Activated CD8-positive, alpha-beta T cell treated with anti-CD3 and anti-CD28 coated beads for 36 hours (primary cell): ENCODE data around the gene ARHGAP12. TPM values are rescaled to one million over a fixed set of nuclear protein-coding genes. Genes with fewer than 3 reads are reported as not detected.
A peak's percentile ranks its signal among the peaks of the same experiment; 100 is the strongest.
"Not testable (repeated sequence)": the region's sequence is repeated elsewhere in the genome, so short reads cannot be mapped to it uniquely, and the experiment has no call there.

Experiments used
- ATAC-seq: fragments of 200-7000 bp; cut with Tn5 transposase; one replicate; pipeline ENCODE4 v1.10.0; 2021; ENCODE audit warnings: mild to moderate bottlenecking, moderate library complexity
- CTCF ChIA-PET: fragments of 350-600 bp; sonication (Branson Sonifier 250); formaldehyde crosslinking; loops from one replicate; lab custom pipeline; 2021; ENCODE audit warnings: antibody characterized with exemption; lab: Charles Lee
- POLR2A ChIA-PET: fragments of 350-600 bp; sonication (Branson Sonifier 250); formaldehyde crosslinking; loops from one replicate; lab custom pipeline; 2021; ENCODE audit warnings: antibody characterized with exemption; lab: Charles Lee
- DNase-seq: peaks from one replicate; pipeline ENCODE4 v3.0.0-alpha.2; 2020
- H3K27ac Mint-ChIP-seq: one replicate; pipeline ENCODE4 v1.8.0; 2021; ENCODE audit warnings: mild to moderate bottlenecking, mixed read lengths
- H3K27me3 Mint-ChIP-seq: one replicate; pipeline ENCODE4 v1.8.0; 2021; ENCODE audit warnings: mixed read lengths
- H3K36me3 Mint-ChIP-seq: one replicate; pipeline ENCODE4 v1.8.0; 2021; ENCODE audit warnings: low read depth, mixed read lengths
- H3K4me1 Mint-ChIP-seq: one replicate; pipeline ENCODE4 v1.8.0; 2021; ENCODE audit warnings: low read depth, mixed read lengths
- H3K4me3 Mint-ChIP-seq: one replicate; pipeline ENCODE4 v1.8.0; 2021; ENCODE audit warnings: mild to moderate bottlenecking, moderate library complexity, mixed read lengths
- H3K9me3 Mint-ChIP-seq: one replicate; pipeline ENCODE4 v1.8.0; 2021; ENCODE audit warnings: mixed read lengths
- intact Hi-C: fragments of 100-400 bp; cut with micrococcal nuclease; formaldehyde crosslinking; loops from one replicate; pipeline ENCODE4 v1.10.0; 2022
- total RNA-seq, 2 experiments: library from RNA; stranded (reverse); gene quantifications; one replicate each; pipeline ENCODE4 v1.2.3, GENCODE V29; 2021
- TF ChIP-seq, protein P1 (sequence below): fragments of 200-600 bp; IDR thresholded peaks from one replicate; pipeline ENCODE4 v1.8.0; 2022; ENCODE audit warnings: antibody characterized with exemption, mild to moderate bottlenecking

ARHGAP12 gene
- total RNA-seq, 2 experiments from 2014 or later, result 4.0 to 4.3 TPM

DNA sequence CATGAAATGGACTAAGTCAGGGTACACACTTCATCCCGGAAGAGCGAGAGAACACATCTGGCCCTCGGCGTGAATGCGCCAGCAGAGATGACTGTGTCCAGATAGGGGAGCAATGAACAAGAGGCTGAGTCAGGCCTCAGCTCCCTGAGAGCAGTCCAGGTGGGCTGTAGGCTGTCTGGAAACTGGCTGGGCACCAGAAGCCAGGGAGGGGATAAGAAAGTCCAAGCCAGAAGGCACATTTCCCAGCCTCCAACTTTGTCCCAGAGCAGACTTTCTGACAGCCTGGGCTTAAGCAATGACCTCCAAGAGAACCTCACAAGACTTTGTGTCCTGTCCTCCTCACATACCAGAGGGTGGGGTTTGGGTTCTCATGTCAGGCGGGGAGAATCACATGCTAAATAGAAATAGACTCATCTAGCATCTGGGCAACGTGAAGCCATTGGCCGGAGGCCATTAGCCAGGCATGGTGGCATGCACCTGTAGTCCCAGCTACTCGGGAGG is 157.2 kb downstream of the ARHGAP12 start:
- TF ChIP-seq, protein P1, sequence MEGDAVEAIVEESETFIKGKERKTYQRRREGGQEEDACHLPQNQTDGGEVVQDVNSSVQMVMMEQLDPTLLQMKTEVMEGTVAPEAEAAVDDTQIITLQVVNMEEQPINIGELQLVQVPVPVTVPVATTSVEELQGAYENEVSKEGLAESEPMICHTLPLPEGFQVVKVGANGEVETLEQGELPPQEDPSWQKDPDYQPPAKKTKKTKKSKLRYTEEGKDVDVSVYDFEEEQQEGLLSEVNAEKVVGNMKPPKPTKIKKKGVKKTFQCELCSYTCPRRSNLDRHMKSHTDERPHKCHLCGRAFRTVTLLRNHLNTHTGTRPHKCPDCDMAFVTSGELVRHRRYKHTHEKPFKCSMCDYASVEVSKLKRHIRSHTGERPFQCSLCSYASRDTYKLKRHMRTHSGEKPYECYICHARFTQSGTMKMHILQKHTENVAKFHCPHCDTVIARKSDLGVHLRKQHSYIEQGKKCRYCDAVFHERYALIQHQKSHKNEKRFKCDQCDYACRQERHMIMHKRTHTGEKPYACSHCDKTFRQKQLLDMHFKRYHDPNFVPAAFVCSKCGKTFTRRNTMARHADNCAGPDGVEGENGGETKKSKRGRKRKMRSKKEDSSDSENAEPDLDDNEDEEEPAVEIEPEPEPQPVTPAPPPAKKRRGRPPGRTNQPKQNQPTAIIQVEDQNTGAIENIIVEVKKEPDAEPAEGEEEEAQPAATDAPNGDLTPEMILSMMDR, result no peak
- Mint-ChIP-seq H3K4me3 (no peak overlapping the region), H3K9me3 (no peaks in the 10 kb centered on the region), H3K36me3 (no peaks in the 10 kb centered on the region), H3K4me1 (peaks cover 5% of the 10 kb centered on the region), H3K27ac (no peak overlapping the region), H3K27me3 (no peaks in the 10 kb centered on the region)
- intact Hi-C loops, result no loop called here
- ATAC-seq, result no peak
- CTCF ChIA-PET, result interaction anchor here (0.7 to 1.0 kb wide), 2 partner anchors 21 to 168 kb away, joined by 3 read pairs; no protein-coding TSS in a partner anchor
- no peak for DNase-seq
- POLR2A ChIA-PET, result no interaction called here

DNA sequence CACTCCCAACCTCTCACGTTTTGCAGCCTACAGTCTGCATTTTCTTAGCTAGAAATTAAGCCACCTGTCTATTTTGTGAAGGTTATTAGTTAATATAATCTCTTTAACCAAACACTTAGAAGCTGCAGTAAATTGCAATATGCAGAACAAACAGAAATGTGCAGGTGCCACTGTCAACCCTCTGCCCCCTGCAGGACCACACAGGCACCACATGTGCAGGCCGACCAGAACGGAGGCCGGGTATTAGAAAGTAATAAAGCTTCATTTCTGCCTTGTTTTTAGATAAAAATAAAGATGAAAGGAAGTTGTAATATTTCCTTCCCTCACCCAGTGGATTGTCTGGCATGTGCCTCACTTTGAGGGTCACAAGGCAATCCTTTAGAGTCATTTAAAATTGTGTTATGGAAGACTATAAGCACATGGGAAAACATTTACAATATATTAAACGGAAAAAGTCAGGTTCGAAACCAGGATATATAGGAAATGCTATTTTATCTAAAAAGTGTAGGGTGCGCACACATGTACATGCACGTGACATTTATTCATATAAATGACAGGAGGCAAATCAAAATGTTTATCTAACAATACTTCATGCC is 158.2 kb downstream of the ARHGAP12 start:
- CTCF ChIA-PET, result interaction anchor here (0.6 to 2.5 kb wide), 28 partner anchors 8 to 1089 kb away, joined by 3 to 13 read pairs (median 3); partner anchors contain the start of gene ZNF438
- peak; percentile 73 for DNase-seq
- intact Hi-C loops, result no loop called here
- Mint-ChIP-seq H3K4me1 (peaks cover 5% of the 10 kb centered on the region), H3K9me3 (no peaks in the 10 kb centered on the region), H3K27me3 (no peaks in the 10 kb centered on the region), H3K36me3 (no peaks in the 10 kb centered on the region), H3K4me3 (no peak overlapping the region), H3K27ac (no peak overlapping the region)
- peak; percentile 87 for ATAC-seq
- POLR2A ChIA-PET, result no interaction called here
- TF ChIP-seq, protein P1, result peak; percentile 87

DNA sequence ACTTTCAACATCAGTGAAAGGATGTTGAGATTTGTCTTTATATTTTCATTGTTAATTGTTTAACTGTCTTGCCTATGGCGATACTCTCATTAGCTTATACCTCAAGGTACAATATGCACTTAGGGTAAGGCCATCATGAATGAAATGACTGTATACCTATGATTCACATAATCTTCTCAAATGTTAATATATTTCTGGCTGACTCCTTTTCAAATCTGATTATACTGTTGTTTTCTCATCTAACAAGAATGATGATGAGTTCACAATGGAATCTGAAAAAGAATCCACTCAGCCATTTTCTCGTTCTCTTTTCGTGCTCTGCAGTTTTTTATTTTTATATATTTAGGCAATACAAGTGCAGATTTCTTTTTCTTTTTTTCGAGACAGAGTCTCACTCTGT is 159.1 kb downstream of the ARHGAP12 start:
- no peaks in the 10 kb centered on the region for H3K27me3 Mint-ChIP-seq
- DNase-seq (no peak), ATAC-seq (peak; percentile 38)
- no peak overlapping the region for H3K27ac Mint-ChIP-seq
- no peaks in the 10 kb centered on the region for H3K36me3 Mint-ChIP-seq
- intact Hi-C loops, result no loop called here
- peaks cover 5% of the 10 kb centered on the region for H3K4me1 Mint-ChIP-seq
- H3K9me3 Mint-ChIP-seq, result peaks cover under 1% of the 10 kb centered on the region
- ChIA-PET CTCF (interaction anchor here (0.6 to 2.5 kb wide), 18 partner anchors 7 to 1088 kb away, joined by 3 to 13 read pairs (median 4); no protein-coding TSS in a partner anchor), POLR2A (no interaction called here)
- no peak overlapping the region for H3K4me3 Mint-ChIP-seq
- TF ChIP-seq, protein P1, result no peak

DNA sequence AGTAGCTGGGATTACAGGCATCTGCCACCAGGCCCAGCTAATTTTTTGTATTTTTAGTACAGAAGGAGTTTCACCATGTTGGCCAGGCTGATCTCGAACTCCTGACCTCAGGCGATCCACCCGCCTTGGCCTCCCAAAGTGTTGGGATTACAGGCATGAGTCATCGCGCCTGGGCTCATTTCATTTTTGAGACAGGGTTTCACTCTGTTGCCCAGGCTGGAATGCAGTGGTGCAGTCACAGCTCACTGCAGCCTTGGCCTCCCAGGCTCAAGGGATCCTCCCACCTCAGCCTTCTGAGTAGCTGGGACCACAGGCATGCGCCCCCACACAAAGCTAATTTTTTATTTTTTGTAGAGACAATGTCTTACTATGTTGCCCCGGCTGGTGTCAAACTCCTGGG is 159.7 kb downstream of the ARHGAP12 start:
- H3K27me3 Mint-ChIP-seq, H3K9me3 Mint-ChIP-seq, ATAC-seq, DNase-seq, POLR2A ChIA-PET, H3K4me3 Mint-ChIP-seq, intact Hi-C loops, H3K27ac Mint-ChIP-seq, H3K4me1 Mint-ChIP-seq, H3K36me3 Mint-ChIP-seq: not testable (repeated sequence)
- CTCF ChIA-PET, result interaction anchor here (0.7 to 2.5 kb wide), 4 partner anchors 10 to 57 kb away, joined by 3 to 12 read pairs (median 3); no protein-coding TSS in a partner anchor

DNA sequence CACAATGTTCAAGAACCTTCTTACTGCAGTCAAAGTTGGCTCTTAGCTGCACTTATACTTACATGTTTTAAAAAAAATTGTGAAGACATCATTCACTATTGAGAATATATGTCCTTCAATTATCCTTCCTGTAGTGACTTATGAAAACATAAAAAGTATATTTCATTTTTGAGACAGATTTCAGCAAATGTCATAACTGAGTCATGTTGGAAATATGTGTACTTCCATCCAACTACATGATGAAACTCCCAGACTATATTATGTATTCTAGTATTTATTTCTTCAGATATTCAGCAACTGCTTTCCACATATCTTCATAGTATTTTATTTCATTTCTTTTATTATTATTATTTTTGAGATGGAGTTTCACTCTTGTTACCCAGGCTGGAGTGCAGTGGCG is 160.2 kb downstream of the ARHGAP12 start:
- peaks cover 2% of the 10 kb centered on the region for H3K9me3 Mint-ChIP-seq
- no peak for DNase-seq
- H3K27ac Mint-ChIP-seq, result no peak overlapping the region
- POLR2A ChIA-PET, result interaction anchor here (0.6 to 0.9 kb wide), 3 partner anchors 23 to 785 kb away, joined by 3 read pairs; no protein-coding TSS in a partner anchor
- H3K4me1 Mint-ChIP-seq, result peaks cover 5% of the 10 kb centered on the region
- H3K27me3 Mint-ChIP-seq, result no peaks in the 10 kb centered on the region
- TF ChIP-seq, protein P1, result no peak
- intact Hi-C loops, result no loop called here
- H3K36me3 Mint-ChIP-seq, result no peaks in the 10 kb centered on the region
- no peak overlapping the region for H3K4me3 Mint-ChIP-seq
- CTCF ChIA-PET, result interaction anchor here (0.7 to 2.5 kb wide), 3 partner anchors 11 to 45 kb away, joined by 3 to 12 read pairs (median 3); no protein-coding TSS in a partner anchor
- ATAC-seq, result no peak
